ENCODE data around the gene TSPAN3.

- no peak for TF ChIP-seq CTBP1 (IDR thresholded peaks at IDR 0.05; ENCODE audit: borderline replicate concordance)
- no peak for TF ChIP-seq TARDBP (IDR thresholded peaks at IDR 0.05)
- no peak for TF ChIP-seq L3MBTL2 (conservative IDR thresholded peaks at IDR 0.05)
- TF ChIP-seq FOXK2 (IDR thresholded peaks at IDR 0.05) = no peak
These were observed 16.3 kb upstream of the TSPAN3 start for GRCh38 chr15:77087213-77087612.
